Measurements from ENCODE around the gene BTNL9.
"Not testable (repeated sequence)": the region's sequence is repeated elsewhere in the genome, so short reads cannot be mapped to it uniquely, and the experiment has no call there.

Gene BTNL9

DNA sequence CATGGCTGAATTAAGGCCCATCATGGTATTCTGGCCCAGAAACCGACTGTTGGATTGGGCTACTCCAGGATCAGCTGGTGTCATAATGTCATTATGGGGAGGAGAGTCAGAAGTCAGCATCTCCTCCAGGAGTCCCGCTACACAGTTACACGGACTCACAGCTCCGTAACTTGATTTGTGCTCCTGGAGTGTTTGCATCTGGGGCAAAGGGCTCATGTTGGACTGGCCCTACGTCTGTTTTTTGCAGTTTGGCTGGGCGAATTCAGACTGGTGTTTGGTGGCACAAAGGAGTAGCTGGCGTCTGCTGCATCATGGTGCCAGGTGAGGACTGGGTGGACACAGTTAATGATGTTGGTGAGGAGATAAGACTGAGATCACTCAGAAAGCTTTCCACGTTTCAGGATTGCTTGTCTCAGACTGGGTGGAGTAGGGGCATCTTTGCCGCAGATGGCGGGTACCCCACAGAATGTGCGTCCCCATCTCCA is 59.6 kb downstream of the BTNL9 start:
- no peak for DNase-seq

DNA sequence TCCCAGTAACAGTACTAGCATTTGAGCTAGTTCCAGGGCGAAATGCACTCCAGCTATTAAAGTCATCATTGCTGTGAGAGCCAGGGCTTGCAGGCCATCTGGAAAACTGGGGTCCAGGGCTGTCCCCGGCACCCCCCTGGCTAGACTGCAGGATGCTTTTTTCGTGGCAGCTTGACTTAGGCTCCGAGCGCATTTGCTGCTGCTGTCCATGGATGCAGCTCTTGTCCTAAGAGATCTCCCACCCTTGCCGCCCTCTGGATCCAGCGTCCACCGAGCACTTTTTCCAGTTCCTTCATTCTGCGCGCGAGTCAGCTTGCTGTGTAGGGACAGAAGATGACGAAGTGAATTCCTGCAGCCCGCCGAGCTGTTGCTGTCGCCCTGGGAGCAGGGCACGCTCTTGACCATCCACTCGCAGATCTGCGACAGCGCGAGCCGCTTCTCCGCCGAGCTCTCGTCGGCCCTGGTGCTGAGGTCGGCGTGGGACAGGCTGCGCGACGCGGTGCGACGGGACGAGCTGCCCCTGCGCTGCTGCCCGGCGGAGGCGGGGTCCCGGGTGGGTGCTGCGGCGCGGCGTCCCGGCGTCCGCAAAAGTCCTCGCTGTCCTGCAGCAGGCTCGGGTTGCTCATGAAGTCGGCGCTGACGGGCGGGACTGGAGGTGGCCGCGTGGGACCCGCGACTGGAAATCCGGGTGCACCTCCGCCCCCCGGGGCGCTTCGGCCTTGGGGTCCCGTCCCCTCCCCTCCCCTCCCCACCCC is 60.2 kb downstream of the BTNL9 start:
- DNase-seq = no peak

DNA sequence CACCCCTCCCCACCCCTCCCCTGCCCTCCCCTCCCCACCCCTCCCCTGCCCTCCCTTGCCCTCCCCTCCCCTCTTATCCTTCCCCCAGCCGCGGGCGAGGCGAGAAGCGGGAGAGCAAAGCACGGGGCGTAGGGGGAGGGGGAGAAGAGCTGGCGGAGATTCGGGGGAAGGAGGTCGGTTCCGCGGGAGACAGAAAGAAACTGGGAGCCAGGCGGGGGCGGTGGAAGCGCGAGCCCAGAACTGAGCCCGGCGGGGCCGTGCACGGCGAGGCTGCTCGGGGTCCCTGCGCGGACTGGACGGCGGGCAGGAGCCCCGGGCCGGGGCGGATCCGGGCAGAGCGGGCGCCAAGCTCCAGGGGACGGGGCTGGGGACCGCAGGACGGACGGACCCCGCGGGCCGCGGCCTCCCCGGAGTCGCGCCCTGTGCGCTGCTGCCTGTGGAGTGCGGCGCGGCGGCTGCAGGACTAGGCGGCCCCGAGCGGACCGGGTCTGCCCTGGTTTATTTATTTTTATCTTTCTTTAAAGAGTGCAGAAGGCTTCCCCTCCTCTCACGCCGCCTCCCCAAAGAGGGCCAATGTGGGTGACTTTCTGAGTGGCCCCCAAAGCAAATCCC is 61.1 kb downstream of the BTNL9 start:
- not testable (repeated sequence) for DNase-seq

DNA sequence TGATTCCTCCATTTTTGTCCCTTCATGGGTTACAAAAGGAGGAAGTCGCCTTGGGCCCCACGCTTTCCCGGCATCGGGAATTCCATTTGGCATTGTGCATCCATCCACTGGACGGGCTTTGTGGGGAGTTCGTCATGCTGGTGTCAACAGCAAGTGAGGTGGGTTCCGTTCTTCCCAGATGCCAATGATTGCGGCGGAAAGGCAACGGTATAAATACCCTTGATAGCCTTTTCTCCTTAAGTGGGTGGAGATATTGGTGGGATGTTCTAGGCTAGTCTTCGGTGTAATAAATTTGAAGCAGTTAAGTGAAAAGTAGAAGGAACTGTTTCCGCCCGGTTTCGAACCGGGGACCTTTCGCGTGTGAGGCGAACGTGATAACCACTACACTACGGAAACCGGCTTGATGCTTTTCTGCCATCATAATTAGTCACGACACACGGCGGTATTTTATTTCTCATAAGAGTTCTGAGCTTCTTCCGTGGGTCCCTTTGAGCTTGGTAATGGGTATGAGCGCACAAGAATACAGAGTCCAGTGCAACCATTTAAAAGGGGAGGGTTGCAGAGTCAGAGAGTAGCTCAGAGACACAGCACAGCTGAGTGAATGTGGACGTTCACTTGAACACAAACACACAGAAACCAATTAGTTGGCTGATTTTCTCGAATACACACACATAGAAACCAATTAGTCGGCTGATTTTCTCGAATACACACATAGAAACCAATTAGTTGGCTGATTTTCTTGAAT is 62.0 kb downstream of the BTNL9 start:
- DNase-seq = not testable (repeated sequence)

DNA sequence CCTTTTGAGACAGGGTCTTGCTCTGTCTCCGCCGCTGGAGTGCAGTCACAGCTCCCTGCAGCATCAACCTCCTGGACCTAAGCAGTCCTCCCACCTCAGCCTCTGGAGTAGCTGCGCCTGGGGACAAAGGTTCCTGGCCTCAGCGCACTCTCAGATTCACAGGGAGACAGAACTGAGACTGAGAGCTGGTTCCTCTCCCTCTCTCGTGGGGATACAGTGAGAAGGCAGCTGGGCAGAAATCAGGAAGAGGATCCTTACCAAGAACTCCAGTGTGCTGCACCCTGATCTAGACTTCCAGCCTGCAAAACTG is 64.1 kb downstream of the BTNL9 start:
- DNase-seq = not testable (repeated sequence)

DNA sequence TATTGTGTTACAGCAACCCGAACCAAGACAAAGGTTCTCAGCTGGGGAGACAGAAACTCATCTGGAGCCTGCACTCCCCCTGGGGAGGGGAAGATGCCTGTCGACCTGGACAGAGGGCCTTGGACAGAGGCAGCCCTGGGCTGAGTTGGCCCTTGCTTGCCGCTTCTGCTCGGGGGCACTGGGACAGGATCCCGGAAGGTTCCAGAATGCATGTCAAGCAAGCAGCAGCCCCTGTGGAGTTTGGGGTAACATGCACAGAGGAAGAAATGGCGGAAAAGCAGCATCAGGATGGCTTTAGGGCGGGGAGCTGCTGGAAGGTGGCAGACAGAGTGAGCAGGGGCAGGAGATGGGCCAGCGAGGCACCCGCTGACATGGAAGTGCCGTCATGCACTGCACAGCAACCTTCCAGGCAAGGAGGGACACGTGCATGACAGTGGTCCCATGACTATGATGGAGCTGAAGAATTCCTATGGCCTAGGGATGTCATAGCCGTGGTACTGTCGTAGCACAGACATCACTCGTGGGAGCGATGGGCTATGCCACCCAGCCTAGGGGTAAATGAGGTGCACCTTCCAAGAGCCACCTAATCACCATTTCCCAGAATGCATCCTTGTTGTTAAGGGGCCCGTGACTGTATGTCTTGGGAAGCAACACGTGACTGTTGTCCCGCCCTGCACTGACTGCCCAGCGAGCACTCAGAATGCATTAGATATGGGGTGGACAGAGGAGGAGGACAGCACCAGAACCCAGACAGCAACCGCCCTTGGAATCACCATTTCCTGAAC is 64.7 kb downstream of the BTNL9 start:
- DNase-seq = not testable (repeated sequence)

DNA sequence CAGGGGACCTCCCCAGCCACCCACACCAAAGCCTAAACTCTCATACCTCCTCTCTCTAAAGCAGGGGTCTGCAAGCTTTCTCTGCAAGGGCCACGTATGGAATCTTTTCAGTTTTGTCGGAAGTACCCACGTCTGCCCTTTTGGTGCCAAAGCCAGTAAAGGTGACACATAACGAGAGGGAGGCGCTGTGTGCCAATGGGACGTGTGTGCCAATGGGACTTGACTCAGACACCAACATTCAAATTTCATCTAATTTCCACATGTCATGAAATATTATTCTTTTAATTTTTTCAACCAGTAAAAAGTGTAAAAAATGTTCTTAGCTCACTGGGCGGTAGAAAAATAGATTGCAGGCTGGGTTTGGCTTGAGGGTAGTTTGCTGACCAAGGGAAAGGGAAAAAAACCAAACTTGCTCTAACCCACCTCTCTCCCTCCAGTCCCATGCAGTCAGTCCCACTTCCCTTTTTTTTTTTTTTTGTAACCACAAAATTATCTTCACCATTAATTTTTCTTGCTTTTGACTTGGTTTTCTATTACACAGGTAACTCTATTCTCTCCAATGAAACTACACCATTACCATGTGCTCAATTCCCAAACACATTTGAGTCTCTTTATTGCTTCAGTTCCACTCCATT is 65.4 kb downstream of the BTNL9 start:
- DNase-seq = no peak

DNA sequence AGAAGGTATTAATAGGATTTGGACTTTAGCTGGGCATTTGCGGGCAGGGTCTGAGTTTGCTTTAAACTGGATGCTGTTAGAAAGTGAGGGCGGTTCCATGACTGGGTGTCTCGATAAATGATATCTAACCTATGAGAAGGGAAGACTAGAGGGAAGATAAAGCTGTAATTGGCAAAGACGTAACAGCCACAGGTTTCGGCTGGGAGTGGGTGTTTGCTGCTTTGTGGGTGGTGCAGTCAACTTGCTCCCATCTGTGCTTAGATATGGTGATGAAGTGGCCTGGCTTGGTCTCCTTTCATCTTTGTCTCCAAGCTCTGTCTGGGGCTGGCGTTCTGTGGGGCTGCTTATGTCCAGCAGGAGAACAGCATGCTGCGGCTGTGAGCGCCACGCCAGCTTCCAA is 67.6 kb downstream of the BTNL9 start:
- no peak for DNase-seq

DNA sequence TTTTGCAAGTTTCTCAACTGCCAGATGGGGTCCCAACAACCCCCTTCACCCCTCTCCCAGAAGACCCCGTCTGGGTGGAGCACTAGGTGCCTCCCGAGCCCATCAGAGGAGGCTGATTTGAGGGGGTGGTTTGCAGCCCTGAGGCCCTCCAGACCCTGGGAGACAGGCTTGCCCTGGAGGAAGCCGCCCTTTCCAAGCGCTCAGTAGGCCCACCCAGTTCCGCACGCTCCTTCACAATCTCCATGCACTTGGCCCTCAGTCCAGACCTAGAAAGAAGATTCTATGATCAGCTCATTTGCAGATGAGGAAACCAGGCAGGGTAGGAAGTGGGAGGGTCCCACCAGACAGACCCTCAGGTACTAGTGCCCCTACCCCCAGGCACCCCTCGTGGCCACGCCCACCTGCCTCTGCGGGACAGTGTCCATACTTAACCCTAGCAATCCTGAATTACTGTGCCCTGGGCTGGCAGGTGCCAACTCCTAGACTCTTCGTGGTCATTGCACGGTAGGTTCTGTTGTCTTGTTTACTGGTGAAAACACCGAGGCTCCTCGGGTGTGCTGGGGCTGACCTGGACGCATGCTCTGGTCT is 68.6 kb downstream of the BTNL9 start:
- no peak for DNase-seq

DNA sequence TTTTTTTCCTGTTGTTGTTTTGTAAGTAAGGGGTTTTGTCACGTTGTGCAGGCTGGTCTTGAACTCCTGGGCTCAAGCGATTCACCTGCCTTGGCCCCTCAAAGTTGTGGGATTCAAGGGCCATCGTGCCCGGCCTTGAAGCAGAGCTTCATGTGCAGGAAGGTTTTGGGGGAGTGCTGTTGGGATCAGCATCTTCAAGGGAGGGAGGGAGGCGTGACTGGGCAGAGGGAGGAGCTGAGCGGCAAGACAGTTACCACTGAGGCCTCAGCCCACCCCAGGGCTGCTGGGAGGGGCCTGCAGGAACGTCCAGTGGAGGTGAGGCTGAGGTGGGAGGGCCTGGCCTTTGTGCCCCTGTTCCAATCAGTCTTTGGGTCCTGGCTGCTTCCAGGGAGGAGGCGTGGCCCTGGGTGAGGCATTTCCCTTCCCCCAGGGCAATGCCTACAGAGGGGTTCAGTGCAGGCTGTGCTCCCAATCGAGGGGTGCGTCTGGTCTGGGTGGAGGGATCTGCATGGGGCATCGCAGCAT is 69.5 kb downstream of the BTNL9 start:
- DNase-seq = no peak

DNA sequence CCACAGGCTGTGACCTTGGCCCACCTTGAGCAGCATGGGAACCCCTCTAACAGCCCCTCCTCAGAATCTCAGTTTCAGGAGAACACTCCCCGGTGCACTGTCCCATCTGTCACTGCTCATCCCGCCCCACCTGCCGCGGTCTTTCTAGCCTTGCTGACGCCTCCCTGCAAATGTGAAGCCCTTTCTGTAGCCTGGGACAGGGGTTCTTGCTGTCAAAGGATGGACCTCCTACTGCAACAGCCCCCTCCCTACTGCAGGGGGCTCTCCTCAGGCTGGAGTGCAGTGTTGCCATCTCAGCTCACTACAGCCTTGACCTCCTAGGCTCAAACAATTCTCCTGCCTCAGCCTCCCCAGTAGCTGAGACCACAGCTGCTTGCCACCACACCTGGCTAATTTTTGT is 70.9 kb downstream of the BTNL9 start:
- DNase-seq = no peak
